H1 (cell line): ENCODE measurements around the gene ZNF451. TPM values are rescaled to one million over a fixed set of nuclear protein-coding genes. Genes with fewer than 3 reads are reported as not detected.

ENCODE experiments used
- ASH2L ChIP-seq: fragments of 200-600, 300-600 bp; sonication (generic); IDR thresholded peaks from one replicate; pipeline ENCODE4 v1.7.1; 2017; ENCODE audit warnings: low read length
- CBX8 ChIP-seq: fragments of 300-800, 300-1000 bp; sonication (generic); IDR thresholded peaks from 2 replicates; pipeline ENCODE4 v1.7.1; 2016; ENCODE audit warnings: low read depth, low read length, borderline replicate concordance
- CHD7 ChIP-seq: fragments of 300-600 bp; sonication (generic); IDR thresholded peaks from 2 replicates; pipeline ENCODE4 v1.7.1; 2012; ENCODE audit warnings: low read length, moderate library complexity, mild to moderate bottlenecking, inconsistent platforms; ENCODE audit not compliant: insufficient replicate concordance
- FOSL1 ChIP-seq: IDR thresholded peaks from 2 replicates; pipeline ENCODE4 v1.6.1; 2011; ENCODE audit warnings: mild to moderate bottlenecking, low read depth, low read length, moderate library complexity; ENCODE audit not compliant: insufficient read depth
- GABPA ChIP-seq: IDR thresholded peaks from 2 replicates; pipeline ENCODE4 v1.6.1; 2011; ENCODE audit warnings: mild to moderate bottlenecking, low read length, moderate library complexity, borderline replicate concordance; ENCODE audit not compliant: insufficient read depth
- KDM1A ChIP-seq: fragments of 200-600, 300-600 bp; sonication (generic); IDR thresholded peaks from 2 replicates; pipeline ENCODE4 v1.7.1; 2016; ENCODE audit warnings: mild to moderate bottlenecking, low read length, borderline replicate concordance
- KDM4A ChIP-seq: IDR thresholded peaks from one replicate; pipeline ENCODE4 v1.7.1; 2012; ENCODE audit warnings: low read depth, mild to moderate bottlenecking, moderate library complexity, low read length, inconsistent platforms; ENCODE audit not compliant: severe bottlenecking
- MAFK ChIP-seq: IDR thresholded peaks from 2 replicates; pipeline ENCODE4 v1.6.1; 2012; ENCODE audit warnings: low read depth, mild to moderate bottlenecking, improper control_type of control experiment, low read length
- PHF8 ChIP-seq: fragments of 200-600 bp; sonication (generic); conservative IDR thresholded peaks from 2 replicates; pipeline ENCODE4 v1.7.1; 2012; ENCODE audit warnings: low read depth, mild to moderate bottlenecking, inconsistent platforms, low read length, moderate library complexity
- RFX5 ChIP-seq: IDR thresholded peaks from 2 replicates; pipeline ENCODE4 v1.6.1; 2011; ENCODE audit warnings: low read depth, low read length, improper control_type of control experiment, borderline replicate concordance
- SIN3A ChIP-seq, 2 experiments: IDR thresholded peaks in 1 of 2; conservative IDR thresholded peaks in 1 of 2; 2 replicates each; pipeline ENCODE4 v1.6.1; 2011 to 2012; ENCODE audit warnings: low read length in 2 of 2, improper control_type of control experiment in 1 of 2, low read depth in 1 of 2, mild to moderate bottlenecking in 1 of 2
- TBP ChIP-seq: IDR thresholded peaks from 2 replicates; pipeline ENCODE4 v1.6.1; 2011; ENCODE audit warnings: low read depth, low read length, improper control_type of control experiment
- polyA plus RNA-seq, 7 experiments: library from polyadenylated mRNA; depleted of rRNA in 3 of 7; stranded (reverse) in 5 of 7; unstranded in 2 of 7; fragments of >200 nt in 5 of 7; fragments of 200-250 nt in 2 of 7; gene quantifications; 1 replicate in 5 of 7; 2 replicates in 1 of 7; 4 replicates in 1 of 7; pipeline versions ENCODE4 v1.2.1 to v1.2.3, GENCODE V29; 2011 to 2013; ENCODE audit warnings: missing spikeins in 2 of 7, mixed read lengths in 2 of 7
- total RNA-seq: library from RNA; stranded (reverse); fragmentation: NEBNext Ultra II Directional; extraction: Animal tissue kit (Norgen Biotek cat#: 25700); gene quantifications from 2 replicates; pipeline ENCODE4 v1.2.1, GENCODE V29; 2021

Gene ZNF451
- total and polyA plus RNA-seq, 2 of the 8 experiments (the other 6 are each of a cell fraction or from before 2014, with no cell fraction given) = 10.7 to 56.8 TPM

- TF ChIP-seq CHD7 = no peak
- TF ChIP-seq KDM1A = no peak
- no peak for TF ChIP-seq RFX5
- no peak for TF ChIP-seq CBX8
- TF ChIP-seq GABPA = no peak
- TF ChIP-seq FOSL1 = no peak
- no peak for TF ChIP-seq MAFK
- no peak for TF ChIP-seq KDM4A
- no peak for TF ChIP-seq PHF8
- TF ChIP-seq TBP = no peak
- no peak for TF ChIP-seq SIN3A (conservative IDR thresholded peaks at IDR 0.05 in 1 of 2, IDR thresholded peaks at IDR 0.05 in 1 of 2; ENCODE audit: low read depth in 1 of 2, low read length in 2 of 2)
- TF ChIP-seq ASH2L = no peak
Measured at GRCh38 chr6:57086843-57087242, 3.1 kb upstream of the ZNF451 start (continued).
